HepG2 (cell line): ENCODE measurements around the gene PPP1R27. TPM values are rescaled to one million over a fixed set of nuclear protein-coding genes. Genes with fewer than 3 reads are reported as not detected.

Experiments used
- ARNTL ChIP-seq: sonication (generic); formaldehyde crosslinking; IDR thresholded peaks from 2 replicates; pipeline ENCODE4 v1.4.0; 2020; ENCODE audit warnings: mild to moderate bottlenecking, missing genetic modification reagents
- BHLHE40 ChIP-seq: IDR thresholded peaks from 2 replicates; pipeline ENCODE4 v1.6.1; 2011; ENCODE audit warnings: low read length, improper control_type of control experiment
- CBX2 ChIP-seq, 2 experiments: fragments of 200-600 bp in 1 of 2; sonication (generic); formaldehyde crosslinking in 1 of 2; IDR thresholded peaks; 2 replicates each; pipeline versions ENCODE4 v1.7.0 to v1.8.1; 2018 to 2022; ENCODE audit warnings: low read depth in 2 of 2, low read length in 1 of 2, mild to moderate bottlenecking in 1 of 2, missing genetic modification reagents in 1 of 2
- DDIT3 ChIP-seq: sonication (generic); formaldehyde crosslinking; IDR thresholded peaks from 2 replicates; pipeline ENCODE4 v1.4.0; 2020; ENCODE audit warnings: mild to moderate bottlenecking, missing genetic modification reagents
- FOSL1 ChIP-seq: sonication (generic); formaldehyde crosslinking; IDR thresholded peaks from 2 replicates; pipeline ENCODE4 v1.9.0; 2021; ENCODE audit warnings: missing genetic modification reagents, borderline replicate concordance
- KLF15 ChIP-seq: sonication (generic); formaldehyde crosslinking; IDR thresholded peaks from 2 replicates; pipeline ENCODE4 v1.8.1; 2023; ENCODE audit warnings: borderline replicate concordance, mild to moderate bottlenecking, inconsistent platforms, missing genetic modification reagents, mixed read lengths
- MYC ChIP-seq: sonication (generic); formaldehyde crosslinking; IDR thresholded peaks from 2 replicates; pipeline ENCODE4 v1.9.0; 2021; ENCODE audit warnings: missing genetic modification reagents, borderline replicate concordance
- NCOA2 ChIP-seq: sonication (generic); formaldehyde crosslinking; IDR thresholded peaks from 2 replicates; pipeline ENCODE4 v1.8.0; 2022; ENCODE audit warnings: inconsistent platforms
- PAWR ChIP-seq: sonication (generic); formaldehyde crosslinking; IDR thresholded peaks from 2 replicates; pipeline ENCODE4 v1.4.0; 2020; ENCODE audit warnings: missing genetic modification reagents, mild to moderate bottlenecking, borderline replicate concordance
- PCBP2 ChIP-seq: fragments of 200-400 bp; formaldehyde crosslinking; optimal IDR thresholded peaks from 2 replicates; pipeline ENCODE3; 2018; ENCODE audit warnings: low read length, low read depth; ENCODE audit not compliant: poor library complexity, severe bottlenecking
- RFX5 ChIP-seq: IDR thresholded peaks from 2 replicates; pipeline ENCODE4 v1.6.1; 2011; ENCODE audit warnings: low read depth, low read length, improper control_type of control experiment
- RFXAP ChIP-seq: sonication (generic); formaldehyde crosslinking; IDR thresholded peaks from 2 replicates; pipeline ENCODE4 v1.4.0; 2020; ENCODE audit warnings: missing genetic modification reagents, borderline replicate concordance
- SAFB2 ChIP-seq: sonication (generic); formaldehyde crosslinking; IDR thresholded peaks from 2 replicates; pipeline ENCODE4 v1.5.1; 2020; ENCODE audit warnings: missing genetic modification reagents, low read depth, mild to moderate bottlenecking, borderline replicate concordance
- SATB2 ChIP-seq: sonication (generic); formaldehyde crosslinking; IDR thresholded peaks from 2 replicates; pipeline ENCODE4 v1.5.0; 2020; ENCODE audit warnings: missing genetic modification reagents
- SETDB1 ChIP-seq: sonication (generic); formaldehyde crosslinking; IDR thresholded peaks from 2 replicates; pipeline ENCODE4 v1.5.1; 2020; ENCODE audit warnings: missing genetic modification reagents, mild to moderate bottlenecking, borderline replicate concordance
- SRSF9 ChIP-seq: fragments of 200-400 bp; formaldehyde crosslinking; IDR thresholded peaks from 2 replicates; pipeline ENCODE4 v1.6.1; 2018; ENCODE audit warnings: borderline replicate concordance, mild to moderate bottlenecking, low read depth, low read length; ENCODE audit not compliant: insufficient read depth, poor library complexity, severe bottlenecking
- ZSCAN29 ChIP-seq: sonication (generic); formaldehyde crosslinking; conservative IDR thresholded peaks from 2 replicates; pipeline ENCODE4 v1.4.0; 2020; ENCODE audit warnings: mild to moderate bottlenecking, missing genetic modification reagents
- polyA plus RNA-seq, 8 experiments: library from polyadenylated mRNA; depleted of rRNA in 3 of 8; stranded (reverse) in 7 of 8; unstranded in 1 of 8; fragments of >200 nt; fragmentation: Illumina TruSeq in 4 of 8; extraction: Trizol in 4 of 8; gene quantifications; 2 replicates each; pipeline versions ENCODE4 v1.2.1 to v1.2.3, GENCODE V29; 2011 to 2016; ENCODE audit warnings: low read depth in 4 of 8, missing spikeins in 1 of 8, mixed read lengths in 1 of 8; ENCODE audit not compliant: insufficient read depth in 1 of 8
- total RNA-seq, 5 experiments: library from RNA; depleted of rRNA; stranded (reverse); fragments of >200 nt; fragmentation: Illumina TruSeq; extraction: Trizol; gene quantifications; 2 replicates each; pipeline ENCODE4 v1.2.3, GENCODE V29; 2016; ENCODE audit warnings: low read depth in 1 of 5
- TF ChIP-seq, protein P1 (sequence below): fragments of 450-650 bp; IDR thresholded peaks from 2 replicates; pipeline ENCODE4 v1.6.1; 2016
- TF ChIP-seq, protein P2 (sequence below): sonication (generic); formaldehyde crosslinking; IDR thresholded peaks from 2 replicates; pipeline ENCODE4 v1.4.0; 2020; ENCODE audit warnings: missing genetic modification reagents
- TF ChIP-seq, protein P3 (sequence below): sonication (generic); formaldehyde crosslinking; IDR thresholded peaks from 2 replicates; pipeline ENCODE4 v1.4.0; 2020; ENCODE audit warnings: mild to moderate bottlenecking, missing genetic modification reagents

PPP1R27 gene
- total and polyA plus RNA-seq, 2 of the 13 experiments (the other 11 are each of a cell fraction or from before 2014, with no cell fraction given) = 0.17 to 1.00 TPM

DNA sequence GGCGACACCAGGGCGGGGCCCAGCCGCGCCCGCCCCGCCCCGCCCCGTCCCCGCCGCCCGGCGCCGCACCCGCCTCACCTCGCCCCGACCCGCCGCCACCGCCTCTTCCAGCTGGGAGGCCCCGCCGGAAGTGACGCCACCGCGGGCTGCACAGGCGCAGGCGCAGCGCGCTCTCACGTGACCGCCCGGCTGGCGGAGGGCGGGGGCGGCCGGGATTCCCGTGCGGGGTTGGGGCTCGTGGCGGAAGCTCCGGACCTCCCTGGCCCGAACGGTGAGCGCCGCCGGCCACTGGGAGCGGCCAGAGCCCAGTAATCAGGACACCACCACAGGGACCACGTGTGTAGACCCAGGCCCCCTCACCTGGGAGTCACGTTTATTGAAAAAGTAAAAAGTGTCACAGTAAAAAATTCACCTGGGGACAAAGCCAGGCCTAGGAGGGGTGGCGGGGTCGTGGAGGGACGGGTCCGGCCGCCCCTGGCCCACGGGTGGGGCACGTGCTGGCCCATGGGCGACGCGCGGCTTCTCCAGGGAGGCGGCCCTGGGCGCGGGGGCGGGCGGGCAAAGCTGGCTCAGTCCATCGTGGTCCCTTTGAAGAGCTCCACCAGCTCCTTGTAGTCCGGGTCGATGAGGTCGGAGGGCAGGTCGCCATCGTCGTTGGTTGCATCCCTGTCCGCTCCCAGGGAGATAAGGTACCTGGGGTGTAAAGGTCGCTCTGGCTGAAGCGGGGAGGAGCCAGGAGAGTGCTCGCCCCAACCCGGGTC lies 1.5 kb downstream of the PPP1R27 start, which contains the start of gene MCRIP1 (continued):
- TF ChIP-seq FOSL1 (0 out of 2 replicates have a peak, but pooled peaks have one; percentile 26), MYC (CRISPR knock-in tag) (peak; percentile 95), NCOA2 (CRISPR knock-in tag) (no peak), CBX2 (IDR thresholded peaks at IDR 0.05; ENCODE audit: low read depth, low read length) (no peak), CBX2 (CRISPR knock-in tag; IDR thresholded peaks at IDR 0.05; ENCODE audit: low read depth) (no peak), SATB2 (peak; percentile 91), ZSCAN29 (peak; percentile 96), ARNTL (CRISPR knock-in tag) (peak; percentile 90), SETDB1 (CRISPR knock-in tag) (no peak), SRSF9 (no peak), RFXAP (CRISPR knock-in tag) (peak; percentile 30; the same call in 1 of the 2 replicates), KLF15 (peak; percentile 94), BHLHE40 (peak; percentile 99), PAWR (peak; percentile 74; the same call in 1 of the 2 replicates), RFX5 (no peak), DDIT3 (CRISPR knock-in tag) (no peak), SAFB2 (CRISPR knock-in tag) (peak; percentile 85), PCBP2 (no peak)
- TF ChIP-seq, protein P1, sequence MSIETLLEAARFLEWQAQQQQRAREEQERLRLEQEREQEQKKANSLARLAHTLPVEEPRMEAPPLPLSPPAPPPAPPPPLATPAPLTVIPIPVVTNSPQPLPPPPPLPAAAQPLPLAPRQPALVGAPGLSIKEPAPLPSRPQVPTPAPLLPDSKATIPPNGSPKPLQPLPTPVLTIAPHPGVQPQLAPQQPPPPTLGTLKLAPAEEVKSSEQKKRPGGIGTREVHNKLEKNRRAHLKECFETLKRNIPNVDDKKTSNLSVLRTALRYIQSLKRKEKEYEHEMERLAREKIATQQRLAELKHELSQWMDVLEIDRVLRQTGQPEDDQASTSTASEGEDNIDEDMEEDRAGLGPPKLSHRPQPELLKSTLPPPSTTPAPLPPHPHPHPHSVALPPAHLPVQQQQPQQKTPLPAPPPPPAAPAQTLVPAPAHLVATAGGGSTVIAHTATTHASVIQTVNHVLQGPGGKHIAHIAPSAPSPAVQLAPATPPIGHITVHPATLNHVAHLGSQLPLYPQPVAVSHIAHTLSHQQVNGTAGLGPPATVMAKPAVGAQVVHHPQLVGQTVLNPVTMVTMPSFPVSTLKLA = peak; percentile 59
- TF ChIP-seq, protein P2, sequence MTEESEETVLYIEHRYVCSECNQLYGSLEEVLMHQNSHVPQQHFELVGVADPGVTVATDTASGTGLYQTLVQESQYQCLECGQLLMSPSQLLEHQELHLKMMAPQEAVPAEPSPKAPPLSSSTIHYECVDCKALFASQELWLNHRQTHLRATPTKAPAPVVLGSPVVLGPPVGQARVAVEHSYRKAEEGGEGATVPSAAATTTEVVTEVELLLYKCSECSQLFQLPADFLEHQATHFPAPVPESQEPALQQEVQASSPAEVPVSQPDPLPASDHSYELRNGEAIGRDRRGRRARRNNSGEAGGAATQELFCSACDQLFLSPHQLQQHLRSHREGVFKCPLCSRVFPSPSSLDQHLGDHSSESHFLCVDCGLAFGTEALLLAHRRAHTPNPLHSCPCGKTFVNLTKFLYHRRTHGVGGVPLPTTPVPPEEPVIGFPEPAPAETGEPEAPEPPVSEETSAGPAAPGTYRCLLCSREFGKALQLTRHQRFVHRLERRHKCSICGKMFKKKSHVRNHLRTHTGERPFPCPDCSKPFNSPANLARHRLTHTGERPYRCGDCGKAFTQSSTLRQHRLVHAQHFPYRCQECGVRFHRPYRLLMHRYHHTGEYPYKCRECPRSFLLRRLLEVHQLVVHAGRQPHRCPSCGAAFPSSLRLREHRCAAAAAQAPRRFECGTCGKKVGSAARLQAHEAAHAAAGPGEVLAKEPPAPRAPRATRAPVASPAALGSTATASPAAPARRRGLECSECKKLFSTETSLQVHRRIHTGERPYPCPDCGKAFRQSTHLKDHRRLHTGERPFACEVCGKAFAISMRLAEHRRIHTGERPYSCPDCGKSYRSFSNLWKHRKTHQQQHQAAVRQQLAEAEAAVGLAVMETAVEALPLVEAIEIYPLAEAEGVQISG (CRISPR knock-in tag) = peak; percentile 80
- TF ChIP-seq, protein P3, sequence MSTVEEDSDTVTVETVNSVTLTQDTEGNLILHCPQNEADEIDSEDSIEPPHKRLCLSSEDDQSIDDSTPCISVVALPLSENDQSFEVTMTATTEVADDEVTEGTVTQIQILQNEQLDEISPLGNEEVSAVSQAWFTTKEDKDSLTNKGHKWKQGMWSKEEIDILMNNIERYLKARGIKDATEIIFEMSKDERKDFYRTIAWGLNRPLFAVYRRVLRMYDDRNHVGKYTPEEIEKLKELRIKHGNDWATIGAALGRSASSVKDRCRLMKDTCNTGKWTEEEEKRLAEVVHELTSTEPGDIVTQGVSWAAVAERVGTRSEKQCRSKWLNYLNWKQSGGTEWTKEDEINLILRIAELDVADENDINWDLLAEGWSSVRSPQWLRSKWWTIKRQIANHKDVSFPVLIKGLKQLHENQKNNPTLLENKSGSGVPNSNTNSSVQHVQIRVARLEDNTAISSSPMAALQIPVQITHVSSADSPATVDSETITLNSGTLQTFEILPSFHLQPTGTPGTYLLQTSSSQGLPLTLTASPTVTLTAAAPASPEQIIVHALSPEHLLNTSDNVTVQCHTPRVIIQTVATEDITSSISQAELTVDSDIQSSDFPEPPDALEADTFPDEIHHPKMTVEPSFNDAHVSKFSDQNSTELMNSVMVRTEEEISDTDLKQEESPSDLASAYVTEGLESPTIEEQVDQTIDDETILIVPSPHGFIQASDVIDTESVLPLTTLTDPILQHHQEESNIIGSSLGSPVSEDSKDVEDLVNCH = 0 out of 2 replicates have a peak, but pooled peaks have one; percentile 71
